NOMO-1 treated with dmso at 0.1 percent for 144 hours (cell line): ENCODE data around the gene USP13.
"Not testable (repeated sequence)": the region's sequence is repeated elsewhere in the genome, so short reads cannot be mapped to it uniquely, and the experiment has no call there.

Source experiments
- DNase-seq: peaks from one replicate; lab custom pipeline; 2025; ENCODE audit not compliant: unreplicated experiment; lab: John Stamatoyannopoulos, UW

The USP13 gene

DNA sequence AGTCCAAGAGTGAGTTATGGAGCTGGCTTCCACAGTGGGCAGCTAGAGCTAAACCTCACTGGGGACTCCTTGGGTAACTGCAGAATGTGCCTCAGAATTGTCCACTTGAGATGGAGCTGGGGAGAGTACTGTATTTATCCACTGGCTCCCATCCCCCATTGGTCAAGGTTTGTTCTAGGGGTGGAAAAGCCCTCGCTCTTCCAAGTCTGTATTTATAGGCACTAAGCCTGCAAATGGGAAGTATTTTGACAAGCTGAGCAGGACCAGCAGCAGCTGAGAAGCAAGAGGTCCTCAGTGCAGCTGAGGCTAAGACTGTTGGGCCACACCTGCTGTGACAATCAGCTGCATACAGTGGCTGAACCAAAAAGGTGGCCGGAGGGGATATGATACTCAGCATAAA, 5.8 kb downstream of the USP13 start:
- DNase-seq = no peak

DNA sequence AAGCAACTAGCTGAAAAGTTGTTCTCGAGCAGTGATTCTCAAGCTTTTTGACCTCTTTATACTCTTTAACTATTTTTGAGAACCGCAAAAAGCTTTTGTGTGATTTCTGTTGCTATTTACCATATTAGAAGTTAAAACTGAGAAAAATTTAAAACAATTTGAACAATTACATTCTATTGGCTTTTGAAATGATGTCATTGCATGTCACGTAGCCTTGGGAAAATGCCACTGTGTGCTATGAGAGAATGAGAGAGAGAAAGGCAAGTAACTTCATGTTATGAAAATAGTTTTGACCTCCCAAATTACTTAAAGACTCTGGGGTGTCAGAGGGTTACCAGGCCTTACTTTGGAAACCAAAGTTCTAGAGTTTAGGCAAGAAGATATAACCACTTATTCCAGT, 8.0 kb downstream of the USP13 start:
- DNase-seq = no peak

DNA sequence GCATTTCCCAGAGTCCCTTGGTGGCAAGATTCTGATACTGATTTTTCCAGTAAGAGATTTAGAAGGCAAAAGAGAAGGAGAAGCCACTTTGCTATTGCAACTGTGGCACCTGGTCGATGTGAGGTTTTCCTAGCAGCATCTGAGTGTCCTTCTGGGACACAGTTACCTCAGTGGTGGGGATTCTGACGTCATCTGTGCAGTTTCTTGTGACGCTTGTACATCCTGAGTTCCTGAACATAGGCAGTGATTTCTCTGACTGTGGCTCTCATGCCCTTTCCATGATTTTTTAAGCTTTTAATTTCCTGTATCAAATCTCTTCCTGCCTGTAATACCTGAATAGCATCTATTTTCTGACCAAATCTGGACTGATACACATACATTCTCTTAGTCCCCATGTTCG, 8.9 kb downstream of the USP13 start:
- DNase-seq = no peak

DNA sequence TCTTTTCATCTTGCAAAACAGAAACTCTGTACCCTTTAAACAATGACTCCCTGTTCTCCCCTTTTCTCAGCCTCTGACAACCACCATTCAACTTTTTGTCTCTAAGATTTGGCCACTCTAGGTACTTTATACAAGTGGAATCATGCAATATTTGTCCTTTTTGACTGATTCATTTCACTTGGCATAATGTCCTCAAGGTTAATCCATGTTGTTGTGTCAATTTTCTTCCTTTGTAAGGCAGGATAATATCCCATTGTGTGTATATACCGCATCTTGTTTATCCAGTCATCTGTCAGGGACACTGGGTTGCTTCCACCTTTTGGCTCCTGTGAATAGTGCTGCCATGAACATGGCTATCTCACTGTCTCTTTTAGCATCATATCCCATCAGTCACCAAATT, 10.3 kb downstream of the USP13 start:
- no peak for DNase-seq

GRCh38 chr3:179666030-179666429, 13.2 kb downstream of the USP13 start:
- no peak for DNase-seq

DNA sequence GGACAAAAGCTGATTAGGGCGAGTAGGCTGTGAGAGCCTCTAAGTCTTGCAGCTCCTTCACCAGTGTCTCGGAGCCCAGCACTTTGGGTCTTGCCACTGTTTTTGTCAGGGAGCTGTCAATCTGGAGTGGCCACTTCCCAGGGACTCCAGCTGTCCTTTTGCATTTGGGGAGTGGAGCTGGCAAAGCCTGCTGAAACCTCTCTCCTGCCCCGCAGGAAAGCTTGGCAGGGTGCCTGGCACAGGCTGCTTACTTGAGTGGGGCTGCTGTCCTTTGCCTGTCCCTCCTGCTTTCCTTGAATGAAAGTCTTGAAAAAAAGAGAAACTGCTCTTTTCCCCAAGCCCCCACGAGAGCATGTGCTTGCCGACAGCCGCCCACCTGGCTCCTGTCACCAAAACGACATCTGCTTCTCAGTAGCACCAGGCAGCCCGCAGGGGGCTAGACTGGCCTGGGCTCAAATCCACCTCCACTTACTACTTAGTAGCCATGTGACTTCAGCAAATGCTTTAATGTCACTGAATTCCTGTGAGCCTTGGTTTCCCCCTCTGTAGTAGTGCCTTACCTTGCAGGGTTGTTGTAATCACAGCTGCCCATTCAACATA, 13.7 kb downstream of the USP13 start:
- no peak for DNase-seq

GRCh38 chr3:179668429-179668828, 15.6 kb downstream of the USP13 start:
- no peak for DNase-seq

GRCh38 chr3:179670311-179670710, 17.5 kb downstream of the USP13 start:
- DNase-seq = no peak

DNA sequence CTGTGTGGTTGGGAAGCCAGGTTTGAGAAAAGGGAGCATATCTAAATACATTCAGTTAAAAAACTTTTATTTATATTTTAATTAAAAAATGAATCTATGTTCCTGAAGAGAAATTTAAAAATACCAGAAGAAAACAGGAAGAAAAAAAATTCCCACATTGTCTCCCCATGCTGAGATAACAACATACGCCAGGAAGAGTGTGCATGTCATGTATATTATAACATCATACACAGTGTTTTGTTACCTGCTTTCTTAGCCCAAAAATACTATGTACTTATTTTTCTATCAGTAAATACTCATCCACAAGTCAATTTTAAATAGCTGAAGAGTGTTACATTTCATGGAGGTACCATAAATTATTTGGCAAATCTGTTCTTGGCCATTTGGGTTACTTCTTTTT, 18.5 kb downstream of the USP13 start:
- DNase-seq = no peak

GRCh38 chr3:179671747-179672242, 19.0 kb downstream of the USP13 start:
- DNase-seq = no peak

DNA sequence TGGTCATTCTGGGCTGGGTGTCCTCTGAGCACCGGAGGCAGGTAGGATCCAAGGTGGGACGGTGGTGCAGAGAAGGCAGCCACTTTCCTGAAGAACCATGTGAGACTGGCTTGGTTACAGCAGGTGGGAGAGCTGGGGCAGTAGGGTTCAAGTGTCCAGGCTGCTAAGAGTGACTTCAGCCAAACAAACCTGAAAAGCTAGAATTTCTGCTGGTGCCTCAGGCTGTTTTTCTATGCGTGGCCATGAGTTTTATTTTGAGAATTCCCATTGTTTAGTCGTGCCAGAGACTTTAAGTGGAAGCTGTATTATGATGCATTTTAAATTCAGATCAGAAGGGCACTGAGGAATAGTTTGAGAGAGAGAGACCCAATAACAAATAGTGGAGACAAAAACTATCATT, 20.1 kb downstream of the USP13 start:
- DNase-seq = no peak

DNA sequence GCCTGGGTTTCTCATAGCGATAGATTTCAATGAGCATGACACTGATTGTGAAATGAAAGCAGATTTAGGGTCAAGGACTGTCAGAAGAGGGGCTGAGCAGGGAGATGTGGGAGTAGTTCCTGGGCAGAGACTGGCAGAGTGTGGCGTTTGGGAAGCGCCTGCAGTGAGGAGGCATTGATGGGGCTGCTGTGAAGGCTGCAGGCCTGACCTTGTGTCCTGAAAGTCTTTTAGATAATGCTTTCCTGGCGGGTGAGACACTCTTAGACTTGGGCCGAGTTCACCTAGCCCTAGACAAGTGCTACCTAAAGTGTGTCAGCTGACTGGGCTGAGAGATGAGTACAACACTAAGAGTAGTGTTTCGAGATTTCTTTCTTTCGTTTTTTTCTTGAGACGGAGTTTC, 20.7 kb downstream of the USP13 start:
- no peak for DNase-seq

- no peak for DNase-seq
These were observed 23.2 kb downstream of the USP13 start for GRCh38 chr3:179676081-179676480.

- no peak for DNase-seq
These were observed 25.0 kb downstream of the USP13 start for GRCh38 chr3:179677884-179678283.

DNA sequence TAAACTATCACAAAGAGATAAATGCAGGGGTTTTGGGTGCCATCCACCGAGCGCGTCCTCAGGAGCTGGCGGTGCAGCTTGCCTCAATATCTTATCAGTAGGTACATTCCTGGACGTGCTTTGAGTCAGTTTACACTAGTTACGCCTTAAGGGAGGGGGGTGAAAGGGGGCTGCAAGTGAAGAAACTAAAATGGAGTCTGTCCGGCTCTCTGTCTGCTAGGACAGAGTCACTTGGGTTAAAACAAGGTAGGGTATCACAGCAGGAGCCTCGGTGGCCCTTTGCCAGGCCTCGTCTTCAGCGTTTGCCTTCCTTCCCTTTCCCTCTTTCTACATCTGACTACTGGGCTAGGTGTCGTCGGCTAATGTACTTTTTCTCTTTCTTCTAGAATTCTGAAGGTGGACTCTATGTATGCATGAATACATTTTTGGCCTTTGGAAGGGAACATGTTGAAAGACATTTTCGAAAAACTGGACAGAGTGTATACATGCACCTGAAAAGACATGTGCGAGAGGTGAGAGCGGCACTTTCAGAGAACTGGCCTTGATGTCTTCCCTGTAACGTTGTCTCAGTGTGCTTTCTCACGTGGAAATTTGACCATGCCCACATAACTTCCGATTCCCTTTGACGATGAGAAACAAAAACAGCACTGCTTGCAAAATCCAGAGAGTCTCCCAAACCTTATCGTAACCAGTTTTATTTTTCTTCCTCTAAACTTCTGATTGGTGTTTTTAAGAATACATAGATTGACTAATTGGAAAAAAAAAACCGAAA, 28.8 kb downstream of the USP13 start:
- no peak for DNase-seq

- no peak for DNase-seq
These were observed 29.7 kb downstream of the USP13 start for GRCh38 chr3:179682426-179683080.

DNA sequence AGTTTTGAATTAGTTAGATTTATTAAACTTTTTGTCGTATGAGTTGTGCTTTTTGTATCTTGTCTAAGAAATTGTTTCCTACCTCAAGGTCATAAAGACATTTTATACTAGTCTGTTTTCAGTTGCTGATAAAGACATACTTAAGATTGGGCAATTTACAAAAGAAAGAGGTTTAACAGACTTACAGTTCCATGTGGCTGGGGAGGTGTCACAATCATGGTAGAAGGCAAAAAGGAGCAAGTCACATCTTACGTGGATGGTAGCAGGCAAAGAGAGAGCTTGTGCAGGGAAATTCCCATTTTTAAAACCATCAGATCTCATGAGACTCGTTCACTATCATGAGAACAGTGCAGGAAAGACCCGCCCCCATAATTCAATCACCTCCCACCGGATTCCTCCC, 30.4 kb downstream of the USP13 start:
- DNase-seq = not testable (repeated sequence)

DNA sequence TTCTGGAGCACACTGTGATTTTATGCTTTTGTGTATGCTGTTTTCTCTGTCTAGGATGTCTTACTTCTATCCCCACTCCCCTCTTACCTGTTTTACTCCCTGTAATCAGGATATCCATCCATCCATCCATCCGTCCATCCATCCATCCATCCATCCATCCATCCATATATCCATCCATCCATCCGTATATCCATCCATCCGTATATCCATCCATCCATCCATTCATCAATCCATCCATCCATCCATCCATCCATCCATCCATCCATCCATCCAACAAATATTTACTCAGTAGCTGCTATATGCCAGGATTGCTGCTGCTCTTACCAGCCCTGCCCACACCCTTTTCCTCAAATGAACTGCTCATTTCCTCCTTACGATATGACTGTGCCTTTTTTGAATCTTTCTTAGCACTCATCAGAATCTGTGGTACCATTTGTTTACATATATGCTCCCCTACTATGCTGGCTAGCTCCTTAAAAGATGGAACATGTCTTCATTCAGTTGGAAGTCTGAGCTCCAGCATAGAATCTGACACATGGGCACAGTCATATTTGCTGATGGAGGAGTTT, 35.2 kb downstream of the USP13 start:
- DNase-seq = no peak

DNA sequence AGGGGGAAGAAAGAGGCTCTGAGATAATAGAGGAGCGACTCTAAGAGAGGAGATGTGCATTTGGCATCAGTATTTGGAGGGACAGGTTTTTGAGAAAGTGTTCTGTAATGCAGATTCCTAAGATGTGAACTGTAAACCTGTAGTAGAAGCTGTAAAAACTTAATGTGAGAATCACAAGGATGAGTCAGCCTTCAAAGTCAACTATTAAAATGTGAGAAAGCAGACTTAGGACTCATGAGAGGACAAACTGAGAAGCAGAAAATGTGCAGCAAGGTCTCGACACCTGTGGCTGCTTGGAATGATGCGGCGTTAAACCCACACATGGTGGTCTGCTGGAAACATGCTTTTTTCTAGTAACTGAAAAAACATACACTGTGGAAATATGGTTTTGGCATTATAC, 36.0 kb downstream of the USP13 start:
- no peak for DNase-seq

GRCh38 chr3:179694731-179695130, 41.9 kb downstream of the USP13 start:
- DNase-seq = no peak

- peak; percentile 44 for DNase-seq
These were observed 43.0 kb downstream of the USP13 start for GRCh38 chr3:179695672-179696313.
